ENCODE measurements around the gene GRM1. TPM values are rescaled to one million over a fixed set of nuclear protein-coding genes. Genes with fewer than 3 reads are reported as not detected.
A peak's percentile ranks its signal among the peaks of the same experiment; 100 is the strongest.

The GRM1 gene
- total RNA-seq, 1 donor from 2014 or later = 0.75 TPM

DNA sequence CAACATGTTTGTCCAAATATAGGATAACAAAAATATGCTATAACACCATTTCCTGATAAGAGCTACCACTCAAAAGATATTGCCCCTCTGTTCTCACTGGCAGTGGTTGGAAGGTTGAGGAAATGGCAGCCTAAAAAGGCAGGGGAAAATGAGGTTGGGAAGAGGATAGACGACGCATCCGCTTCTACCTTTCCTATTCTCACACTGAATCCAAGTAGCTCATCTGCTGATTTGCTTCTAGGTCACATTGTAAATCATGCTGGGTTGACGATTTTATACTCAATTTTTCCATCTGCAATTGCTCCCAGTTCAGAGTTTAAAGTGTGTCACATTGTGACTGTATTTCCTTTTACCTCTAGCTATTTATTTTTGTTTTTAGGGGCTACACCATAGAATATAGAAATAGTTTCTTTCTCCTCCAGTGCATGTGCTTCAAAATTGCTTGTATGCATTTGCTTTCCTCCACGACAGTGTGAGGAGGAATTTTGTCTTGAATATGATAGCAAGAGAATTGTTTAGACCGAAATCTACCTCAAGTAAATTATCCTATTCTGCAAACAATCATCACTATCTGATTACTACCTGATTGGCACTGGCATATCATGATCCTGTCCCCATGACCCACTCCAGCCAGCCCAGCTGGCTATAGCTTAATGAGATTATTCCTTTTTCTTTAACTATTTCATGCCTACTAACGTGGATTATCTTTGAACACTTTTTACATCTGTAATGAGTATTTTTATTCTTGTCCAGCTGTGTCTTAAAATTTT lies 335.2 kb downstream of the GRM1 start:
- DNase-seq (ENCODE audit: low read depth) = no peak

DNA sequence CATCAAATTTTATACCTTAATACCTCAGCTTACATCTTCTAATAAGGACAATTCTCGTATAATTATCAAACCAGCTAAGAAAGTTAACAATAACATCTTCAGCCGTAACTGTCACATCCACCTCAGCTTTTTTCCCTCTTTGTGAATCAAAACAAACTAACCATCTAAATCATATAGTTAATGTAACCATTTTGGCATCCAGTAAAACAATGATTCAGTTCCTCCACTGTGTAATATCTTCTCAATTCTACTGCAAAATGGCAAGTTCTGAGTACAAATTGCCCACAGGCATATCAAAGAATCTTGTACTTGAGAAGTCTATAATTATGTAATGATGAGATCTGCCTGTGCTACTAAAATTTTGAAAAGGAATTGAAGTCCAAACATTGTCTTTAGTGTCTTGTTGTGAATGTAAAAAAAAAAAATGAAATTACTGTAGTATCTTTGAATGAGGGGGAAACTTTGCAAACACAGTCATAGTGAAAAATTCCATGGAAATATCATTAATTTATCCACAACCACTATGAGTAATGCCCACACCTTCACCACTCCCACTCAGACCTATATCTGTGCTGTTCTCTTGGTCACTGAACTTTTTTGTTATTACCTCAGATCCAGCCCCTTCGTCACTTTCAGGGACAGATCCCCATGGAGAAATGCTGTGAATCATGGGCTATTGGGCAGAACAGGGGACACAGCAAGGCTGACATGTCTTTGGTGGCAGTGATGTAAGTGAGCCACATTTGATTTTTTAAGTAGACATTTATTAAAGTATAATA lies 336.1 kb downstream of the GRM1 start:
- DNase-seq (ENCODE audit: low read depth) = no peak

DNA sequence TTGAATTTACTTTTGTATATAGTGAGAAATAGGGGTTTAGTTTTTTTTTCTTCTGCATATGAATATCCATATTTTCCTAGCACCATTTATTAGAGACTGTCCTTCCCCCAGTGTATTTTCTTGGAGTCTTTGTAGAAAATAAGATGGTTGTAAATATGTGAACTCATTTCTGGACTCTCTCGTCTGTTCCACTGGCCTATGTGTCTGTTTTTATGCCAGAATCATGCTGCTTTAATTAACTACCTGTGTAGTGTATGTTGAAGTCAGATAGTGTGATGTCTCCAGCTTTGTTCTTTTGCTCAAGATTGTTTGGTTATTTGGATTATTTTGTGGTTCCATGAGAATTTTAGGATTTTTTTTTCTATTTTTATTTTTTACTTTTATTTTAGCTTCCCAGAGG lies 338.2 kb downstream of the GRM1 start:
- no peak for DNase-seq (ENCODE audit: low read depth)

DNA sequence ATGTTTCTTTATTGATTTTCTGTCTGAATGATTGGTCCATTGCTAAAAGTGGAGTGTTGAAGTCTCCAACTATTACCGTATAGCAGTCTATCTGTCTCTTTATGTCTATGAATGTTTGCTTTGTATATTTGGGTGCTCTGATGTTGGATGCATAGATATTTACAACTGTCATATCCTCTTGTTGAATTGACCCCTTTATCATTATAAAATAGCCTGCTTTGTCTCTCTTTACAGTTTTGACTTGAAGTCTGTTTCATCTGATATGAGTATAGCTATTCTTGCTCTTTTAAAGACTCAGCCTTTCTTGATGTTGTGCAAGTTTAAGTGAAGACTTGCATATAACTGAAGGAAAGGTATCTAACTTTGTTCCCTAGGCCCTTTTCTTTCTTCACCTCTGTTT lies 341.0 kb downstream of the GRM1 start:
- no peak for DNase-seq (ENCODE audit: low read depth)

DNA sequence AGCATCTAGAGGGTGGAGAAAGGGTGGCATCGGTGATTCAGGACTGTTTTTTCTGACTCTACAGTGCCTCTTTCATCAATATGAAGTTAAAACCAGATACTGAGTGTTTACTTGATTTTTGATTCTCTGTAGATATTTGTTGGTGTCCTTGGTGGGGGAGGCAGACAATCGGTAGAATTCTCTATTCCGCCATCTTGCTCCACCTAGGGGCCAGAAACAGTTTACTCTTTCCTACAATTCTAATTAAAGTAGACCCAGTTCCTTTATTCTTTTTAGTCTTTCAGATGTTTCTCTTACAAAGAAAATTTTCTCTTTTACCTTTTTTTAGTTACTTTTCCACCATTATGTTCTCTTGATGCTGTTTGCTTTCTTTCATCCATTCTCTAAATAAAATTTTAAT lies 352.6 kb downstream of the GRM1 start:
- no peak for DNase-seq (ENCODE audit: low read depth)

DNA sequence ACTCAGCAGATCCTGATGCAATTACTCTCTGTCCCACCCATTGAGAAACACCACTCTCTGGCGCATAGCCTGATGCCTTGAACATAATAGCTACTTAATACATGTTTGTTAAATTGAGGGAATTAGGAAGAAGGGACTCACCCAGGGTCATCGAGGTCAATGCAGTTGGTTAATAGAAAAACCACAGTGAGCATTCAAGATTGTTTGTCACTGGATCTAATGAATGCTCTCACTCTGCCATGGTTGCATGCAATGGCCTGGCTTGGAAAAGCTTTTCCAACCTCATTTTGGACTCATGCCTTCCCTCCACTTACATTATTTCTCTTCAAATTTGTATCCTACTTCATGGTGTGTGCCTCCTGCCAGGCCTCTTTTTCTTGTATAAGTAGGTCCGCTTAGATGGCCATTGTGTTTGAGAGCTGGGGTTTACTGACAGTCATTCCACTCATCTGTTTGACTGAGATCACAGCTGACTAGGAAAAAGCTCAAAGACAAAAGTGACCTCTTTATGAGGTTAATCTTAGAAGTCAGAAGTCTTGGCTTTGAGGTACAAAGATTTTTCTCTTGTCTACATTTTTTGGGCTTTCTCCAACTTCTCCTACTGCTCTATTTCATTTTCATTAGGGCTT lies 360.0 kb downstream of the GRM1 start:
- peak; percentile 35 for DNase-seq (ENCODE audit: low read depth)

DNA sequence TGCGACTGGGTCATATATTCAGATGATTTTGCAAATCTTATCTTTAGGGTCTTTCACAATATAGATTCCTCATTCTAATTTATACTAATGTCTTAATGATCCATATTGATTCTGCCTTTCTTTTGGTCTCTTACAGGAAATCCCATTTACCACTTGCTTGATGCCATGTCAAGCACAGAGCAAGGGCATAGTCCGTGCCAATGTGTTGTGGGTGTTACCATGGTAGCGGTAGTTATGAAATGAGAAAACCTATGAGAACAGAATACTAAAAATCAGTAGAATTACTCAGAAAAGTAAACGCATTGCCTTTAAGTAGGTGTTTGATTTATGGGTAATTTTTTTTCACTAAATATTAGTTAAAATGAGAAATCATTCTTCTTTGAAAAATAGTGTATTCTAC lies 360.9 kb downstream of the GRM1 start:
- peak; percentile 22 for DNase-seq (ENCODE audit: low read depth)

DNA sequence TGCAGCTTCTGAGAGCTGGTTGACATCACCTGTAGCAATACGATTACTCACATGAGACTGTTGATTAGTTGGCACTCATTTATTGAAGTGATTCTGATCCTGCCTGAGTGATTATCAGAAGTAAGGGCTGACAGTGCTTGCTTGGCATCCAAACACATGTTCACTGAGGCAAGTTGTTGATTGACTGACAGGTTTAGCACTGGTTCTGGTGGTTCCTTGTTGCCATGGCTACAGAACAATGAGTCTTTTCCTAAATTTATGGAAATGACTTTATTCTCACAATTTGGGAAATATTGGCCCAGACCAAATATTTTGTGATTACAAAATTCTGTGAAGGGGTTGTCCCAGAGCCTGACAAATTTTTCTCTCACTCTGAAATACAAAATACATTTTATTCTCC lies 368.8 kb downstream of the GRM1 start:
- DNase-seq (ENCODE audit: low read depth) = no peak

DNA sequence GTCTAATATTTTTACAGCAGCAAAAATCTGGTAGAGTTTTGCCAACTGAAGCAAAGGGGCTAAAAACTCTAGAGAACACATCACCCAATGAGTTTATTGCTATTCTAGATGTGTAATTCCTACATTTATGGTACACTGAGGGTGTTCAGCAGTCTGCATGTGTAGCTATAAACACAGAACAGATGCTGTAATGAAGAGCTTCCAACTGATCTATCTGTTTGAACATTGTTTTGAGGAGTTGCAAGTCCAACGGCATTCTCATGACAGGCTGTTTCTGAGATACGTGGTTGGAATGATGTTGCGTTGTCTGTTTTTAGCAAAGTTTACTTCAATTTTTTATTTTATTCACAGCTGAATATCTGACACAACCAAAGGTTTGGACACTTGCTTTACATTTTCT lies 373.6 kb downstream of the GRM1 start:
- no peak for DNase-seq (ENCODE audit: low read depth)

DNA sequence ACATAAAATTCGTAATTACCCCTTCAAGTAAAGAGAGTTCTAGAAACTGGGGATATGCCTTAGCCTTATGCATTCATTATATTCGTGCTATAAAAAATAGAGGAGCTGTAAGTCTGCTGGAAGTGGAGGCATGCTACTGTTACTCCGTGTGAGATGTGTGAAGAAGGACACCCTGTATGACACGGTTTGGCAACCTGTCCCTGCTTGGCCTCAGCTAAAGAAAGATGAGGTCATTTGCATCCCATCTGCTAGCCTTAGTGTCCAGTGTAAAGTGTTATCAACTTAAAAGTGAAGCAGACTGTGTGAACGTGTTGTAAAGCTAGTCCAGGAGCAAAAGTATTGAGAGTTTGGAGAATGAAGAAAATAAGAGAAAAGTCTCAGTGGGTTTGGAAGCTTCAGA lies 379.7 kb downstream of the GRM1 start:
- DNase-seq (ENCODE audit: low read depth) = no peak

DNA sequence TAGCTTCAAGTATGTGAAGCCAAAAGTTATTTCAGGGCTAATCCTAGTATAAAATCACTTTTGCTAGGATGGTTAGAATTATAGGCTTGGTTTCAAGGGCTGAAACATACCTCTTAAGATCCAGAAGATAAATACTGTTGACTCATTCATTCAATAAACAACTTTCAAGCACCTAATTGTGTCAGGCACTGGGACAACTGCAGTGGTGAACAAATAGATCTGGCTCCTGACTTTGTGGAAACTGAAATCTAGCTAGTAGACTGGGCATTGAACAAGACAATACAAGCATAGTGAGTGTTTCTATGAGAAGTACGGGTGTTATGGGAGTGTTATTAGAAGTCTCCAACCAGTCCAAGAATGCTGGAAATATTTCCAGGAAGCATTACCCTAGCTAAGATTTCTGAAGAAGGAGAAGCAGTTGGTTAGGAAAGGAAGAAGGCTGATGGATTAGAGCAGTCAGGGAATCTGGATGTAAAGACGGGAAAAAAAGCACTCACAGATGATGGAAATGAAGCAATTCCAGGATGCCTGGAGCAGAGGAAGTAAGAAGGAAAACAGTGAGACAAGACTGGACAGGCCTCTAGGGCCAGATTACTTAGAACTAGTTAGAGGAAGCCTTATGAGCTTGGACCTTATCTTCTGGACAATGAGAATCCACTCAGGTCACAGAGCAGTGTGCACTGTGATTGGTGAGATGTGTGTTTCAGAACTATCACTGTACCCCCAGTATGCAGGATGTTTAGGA lies 382.2 kb downstream of the GRM1 start:
- DNase-seq (ENCODE audit: low read depth) = no peak

DNA sequence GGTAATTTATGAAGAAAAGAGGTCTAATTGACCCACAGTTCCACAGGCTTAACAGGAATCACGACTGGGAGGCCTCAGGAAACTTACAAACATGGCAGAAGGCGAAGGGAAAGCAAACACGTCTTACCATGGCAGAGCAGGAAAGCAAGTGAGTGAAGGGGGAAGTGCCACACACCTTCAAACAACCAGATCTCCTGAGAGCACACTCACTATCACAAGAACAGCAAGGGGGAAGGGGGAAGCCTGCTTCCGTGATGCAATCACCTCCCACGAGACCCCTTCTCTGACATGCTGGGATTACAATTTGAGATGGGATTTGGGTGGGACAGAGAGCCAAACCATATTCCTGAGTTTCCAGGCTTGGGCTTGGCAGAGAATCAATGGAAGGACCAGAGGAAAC lies 390.7 kb downstream of the GRM1 start:
- DNase-seq (ENCODE audit: low read depth) = no peak

DNA sequence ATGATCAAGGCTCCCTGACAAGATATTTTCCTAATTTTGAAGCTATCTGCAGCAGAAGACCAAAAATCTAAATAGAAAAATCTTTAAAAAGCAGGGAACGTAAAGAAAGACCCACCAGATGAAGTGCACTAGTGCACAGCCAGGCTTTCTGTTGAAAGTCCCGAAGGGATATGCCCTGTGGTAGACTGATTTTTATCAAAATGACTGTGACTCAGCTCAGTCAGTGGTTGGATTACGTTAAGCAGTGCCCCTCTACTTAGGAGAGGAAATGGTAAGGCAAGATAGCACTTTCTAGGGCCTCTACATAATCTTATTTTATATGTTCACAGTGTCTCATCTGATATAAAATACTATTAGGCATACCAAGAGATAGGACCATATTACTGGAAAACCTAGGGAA lies 391.4 kb downstream of the GRM1 start:
- no peak for DNase-seq (ENCODE audit: low read depth)

DNA sequence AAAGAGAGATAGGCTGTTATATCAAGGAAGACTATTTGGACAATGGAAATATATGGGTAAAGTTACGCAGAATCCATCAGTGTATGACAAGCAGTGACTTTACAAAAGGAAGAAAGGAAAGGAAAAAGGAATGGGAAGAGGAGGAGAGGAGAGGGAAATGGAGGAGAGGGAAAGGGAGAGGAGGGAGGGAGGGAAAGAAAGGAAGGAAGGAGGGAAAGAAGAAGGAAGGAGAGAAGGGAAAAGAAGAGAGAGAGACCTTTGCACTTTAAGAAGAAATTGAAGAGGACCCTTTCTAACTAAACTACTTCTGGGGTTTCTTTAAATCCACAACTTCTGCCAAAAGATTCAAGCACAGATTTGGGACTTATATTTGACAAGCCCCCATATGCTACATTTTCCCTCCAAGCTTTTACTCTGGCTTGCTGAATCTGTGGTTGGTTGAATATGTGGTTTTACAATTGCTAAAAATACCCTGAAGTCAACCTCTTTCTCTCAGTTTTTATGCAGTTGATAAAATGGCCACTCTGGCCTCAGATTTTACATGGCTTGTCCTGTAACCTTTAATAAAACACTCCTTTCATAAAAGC lies 394.0 kb downstream of the GRM1 start:
- DNase-seq (ENCODE audit: low read depth) = no peak

DNA sequence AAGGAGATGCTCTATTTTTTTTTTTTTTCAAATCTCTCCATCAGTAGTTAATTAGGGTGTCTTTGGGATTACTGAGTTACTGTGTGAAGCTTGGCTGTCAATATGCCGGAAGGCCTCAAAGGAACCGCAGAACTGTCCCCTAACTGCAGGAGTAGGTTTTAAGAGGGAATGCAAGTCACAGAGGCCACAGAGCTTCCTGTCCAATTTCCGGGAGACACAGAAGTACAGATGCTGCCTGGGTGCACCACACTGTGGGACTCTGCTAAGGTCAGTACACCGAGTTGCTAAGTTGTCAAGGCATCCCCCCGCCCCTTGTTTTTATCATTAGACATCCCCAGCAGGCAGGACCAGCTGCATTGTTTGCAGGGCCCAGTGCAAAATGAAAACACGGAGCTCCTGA lies 394.6 kb downstream of the GRM1 start:
- DNase-seq (ENCODE audit: low read depth) = no peak

DNA sequence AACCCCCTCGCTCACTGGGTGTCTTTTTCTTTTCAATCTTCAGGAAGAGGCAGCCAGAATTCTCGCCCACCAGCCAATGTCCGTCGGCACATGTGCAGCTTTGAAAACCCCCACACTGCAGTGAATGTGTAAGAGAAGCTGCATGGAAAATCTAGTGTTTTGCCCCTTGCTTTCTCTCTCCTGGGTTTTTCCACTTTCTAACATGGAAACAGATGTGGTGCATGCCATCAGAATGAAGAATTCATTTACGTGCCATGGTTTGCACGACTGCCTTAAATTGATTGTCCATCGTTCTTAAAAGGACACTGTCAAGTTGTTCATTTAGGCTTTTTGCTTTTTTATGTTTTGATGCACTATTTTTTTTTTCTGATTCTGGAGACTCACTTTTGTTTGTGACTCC lies 397.7 kb downstream of the GRM1 start:
- DNase-seq (ENCODE audit: low read depth) = peak; percentile 6

DNA sequence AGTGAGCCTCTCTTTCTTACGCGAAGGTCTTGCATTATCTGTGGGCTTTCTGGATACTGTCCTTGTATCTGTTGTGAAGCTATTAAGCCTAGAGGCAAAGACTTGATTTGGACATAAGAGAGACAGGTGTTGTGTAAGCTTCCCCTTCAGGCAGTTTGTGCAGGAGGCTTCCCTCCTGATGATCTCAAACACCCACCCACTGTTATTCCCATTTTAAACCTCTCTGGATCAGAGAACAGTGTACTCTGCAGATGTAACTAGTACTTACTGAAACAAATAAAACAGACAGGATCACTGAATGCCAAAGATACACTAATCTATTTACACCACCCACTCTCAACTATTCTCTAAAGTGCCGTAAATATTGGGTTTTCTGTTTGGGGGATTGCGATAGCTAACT lies 401.0 kb downstream of the GRM1 start:
- DNase-seq (ENCODE audit: low read depth) = no peak

DNA sequence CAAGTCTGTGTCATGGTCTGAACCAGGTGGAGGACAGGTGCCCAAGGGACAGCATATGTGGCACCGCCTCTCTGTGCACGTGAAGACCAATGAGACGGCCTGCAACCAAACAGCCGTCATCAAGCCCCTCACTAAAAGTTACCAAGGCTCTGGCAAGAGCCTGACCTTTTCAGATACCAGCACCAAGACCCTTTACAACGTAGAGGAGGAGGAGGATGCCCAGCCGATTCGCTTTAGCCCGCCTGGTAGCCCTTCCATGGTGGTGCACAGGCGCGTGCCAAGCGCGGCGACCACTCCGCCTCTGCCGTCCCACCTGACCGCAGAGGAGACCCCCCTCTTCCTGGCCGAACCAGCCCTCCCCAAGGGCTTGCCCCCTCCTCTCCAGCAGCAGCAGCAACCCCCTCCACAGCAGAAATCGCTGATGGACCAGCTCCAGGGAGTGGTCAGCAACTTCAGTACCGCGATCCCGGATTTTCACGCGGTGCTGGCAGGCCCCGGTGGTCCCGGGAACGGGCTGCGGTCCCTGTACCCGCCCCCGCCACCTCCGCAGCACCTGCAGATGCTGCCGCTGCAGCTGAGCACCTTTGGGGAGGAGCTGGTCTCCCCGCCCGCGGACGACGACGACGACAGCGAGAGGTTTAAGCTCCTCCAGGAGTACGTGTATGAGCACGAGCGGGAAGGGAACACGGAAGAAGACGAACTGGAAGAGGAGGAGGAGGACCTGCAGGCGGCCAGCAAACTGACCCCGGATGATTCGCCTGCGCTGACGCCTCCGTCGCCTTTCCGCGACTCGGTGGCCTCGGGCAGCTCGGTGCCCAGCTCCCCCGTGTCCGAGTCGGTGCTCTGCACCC lies 405.2 kb downstream of the GRM1 start:
- no peak for DNase-seq (ENCODE audit: low read depth)

DNA sequence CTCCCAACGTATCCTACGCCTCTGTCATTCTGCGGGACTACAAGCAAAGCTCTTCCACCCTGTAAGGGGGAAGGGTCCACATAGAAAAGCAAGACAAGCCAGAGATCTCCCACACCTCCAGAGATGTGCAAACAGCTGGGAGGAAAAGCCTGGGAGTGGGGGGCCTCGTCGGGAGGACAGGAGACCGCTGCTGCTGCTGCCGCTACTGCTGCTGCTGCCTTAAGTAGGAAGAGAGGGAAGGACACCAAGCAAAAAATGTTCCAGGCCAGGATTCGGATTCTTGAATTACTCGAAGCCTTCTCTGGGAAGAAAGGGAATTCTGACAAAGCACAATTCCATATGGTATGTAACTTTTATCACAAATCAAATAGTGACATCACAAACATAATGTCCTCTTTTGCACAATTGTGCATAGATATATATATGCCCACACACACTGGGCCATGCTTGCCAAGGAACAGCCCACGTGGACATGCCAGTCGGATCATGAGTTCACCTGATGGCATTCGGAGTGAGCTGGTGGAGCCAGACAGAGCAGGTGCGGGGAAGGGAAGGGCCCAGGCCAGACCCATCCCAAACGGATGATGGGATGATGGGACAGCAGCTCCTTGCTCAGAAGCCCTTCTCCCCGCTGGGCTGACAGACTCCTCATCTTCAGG lies 406.0 kb downstream of the GRM1 start:
- no peak for DNase-seq (ENCODE audit: low read depth)

DNA sequence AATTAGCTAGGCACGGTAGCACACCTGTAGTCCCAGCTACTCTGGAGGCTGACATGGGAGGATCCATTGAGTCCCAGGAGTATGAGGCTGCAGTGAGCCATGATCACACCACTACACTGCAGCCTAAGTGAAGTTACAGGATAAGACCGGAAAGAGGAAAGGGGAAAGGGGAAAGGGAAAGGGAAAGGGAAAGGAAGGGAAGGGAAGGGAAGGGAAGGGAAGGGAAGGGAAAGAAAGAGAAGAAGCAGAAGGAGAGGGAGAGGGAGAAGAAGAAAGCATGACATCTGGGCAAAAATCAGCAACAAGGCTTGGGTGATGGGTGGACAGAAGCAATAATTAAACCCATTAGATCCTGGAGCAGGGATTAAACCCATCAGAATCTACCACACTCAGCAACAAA lies 413.0 kb downstream of the GRM1 start:
- no peak for DNase-seq (ENCODE audit: low read depth)

All from myocyte (in vitro differentiated cells).